Measurements from ENCODE around the gene CDKN2C.
"Not testable (repeated sequence)": the region's sequence is repeated elsewhere in the genome, so short reads cannot be mapped to it uniquely, and the experiment has no call there.

Gene CDKN2C

DNA sequence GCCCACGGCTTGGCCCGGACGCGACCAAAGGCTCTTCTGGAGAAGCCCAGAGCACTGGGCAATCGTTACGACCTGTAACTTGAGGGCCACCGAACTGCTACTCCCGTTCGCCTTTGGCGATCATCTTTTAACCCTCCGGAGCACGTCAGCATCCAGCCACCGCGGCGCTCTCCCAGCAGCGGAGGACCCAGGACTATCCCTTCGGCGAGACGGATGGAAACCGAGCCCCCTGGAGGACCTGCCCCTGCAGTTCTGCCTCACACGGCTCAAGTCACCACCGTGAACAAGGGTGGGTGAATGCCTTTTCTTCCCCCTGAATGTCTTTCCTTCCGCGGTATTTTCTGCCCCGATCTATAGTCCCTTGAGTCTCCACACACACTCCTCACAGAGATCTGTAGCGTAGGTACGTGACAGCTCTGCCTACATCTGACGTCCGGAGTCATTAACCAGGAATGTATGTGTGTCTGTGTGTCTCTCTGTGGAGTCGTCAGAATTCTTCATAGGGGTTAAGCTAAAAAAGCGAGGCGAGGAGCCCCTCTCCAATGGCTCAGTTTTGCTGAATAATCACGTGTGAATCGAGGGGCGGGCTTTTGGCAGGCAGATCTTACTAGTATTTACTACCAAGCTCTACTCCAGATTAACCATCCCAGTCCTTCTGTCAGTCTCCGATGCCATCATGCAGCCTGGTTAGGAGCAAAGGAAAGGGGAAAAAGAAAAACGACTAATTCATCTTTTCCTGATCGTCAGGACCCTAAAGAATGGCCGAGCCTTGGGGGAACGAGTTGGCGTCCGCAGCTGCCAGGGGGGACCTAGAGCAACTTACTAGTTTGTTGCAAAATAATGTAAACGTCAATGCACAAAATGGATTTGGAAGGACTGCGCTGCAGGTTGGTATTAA is at the start of gene CDKN2C:
CDKN2C (plus strand) TSS at position 635 of the 898 bp plus-strand sequence; CDS start at position 759, 124 bp downstream.
- FAIRE-seq: peak; percentile 83

DNA sequence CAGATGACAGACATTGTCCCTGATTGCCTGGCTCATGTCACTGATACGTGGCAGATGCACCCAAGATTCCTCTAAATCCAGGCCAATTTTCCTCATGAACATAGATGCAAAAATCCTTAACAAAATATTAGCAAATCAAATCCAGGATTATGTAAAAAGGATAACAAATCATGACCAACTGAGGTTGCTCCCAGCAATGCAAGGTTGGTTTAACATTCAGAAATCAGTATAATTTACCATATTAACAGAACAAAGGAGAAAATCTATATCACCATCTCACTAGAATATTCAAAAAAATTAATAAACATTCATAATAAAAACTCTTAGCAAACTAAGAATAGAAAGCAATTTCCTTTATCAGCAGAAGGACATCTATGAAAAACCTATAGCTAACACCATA is 49.6 kb upstream of the CDKN2C start:
- FAIRE-seq: no peak

DNA sequence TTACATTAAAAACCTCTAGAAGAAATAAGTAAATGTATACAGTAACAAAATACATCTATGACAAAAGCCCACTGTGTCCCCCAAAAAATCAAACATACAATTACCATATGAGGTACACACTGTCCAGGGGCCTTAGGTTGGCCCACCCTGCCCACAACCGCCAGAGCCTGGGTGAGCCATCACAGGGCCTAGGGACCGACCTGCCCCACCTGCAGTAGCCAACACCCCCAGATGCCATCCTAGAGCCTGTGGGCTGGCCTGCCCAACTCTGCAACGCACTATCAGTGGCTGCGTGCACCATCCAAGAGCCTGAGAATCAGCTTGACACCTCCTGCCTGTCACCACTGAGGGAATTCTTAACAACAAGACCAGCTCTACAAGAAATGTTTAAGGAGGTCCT is 49.0 kb upstream of the CDKN2C start:
- no peak for FAIRE-seq

DNA sequence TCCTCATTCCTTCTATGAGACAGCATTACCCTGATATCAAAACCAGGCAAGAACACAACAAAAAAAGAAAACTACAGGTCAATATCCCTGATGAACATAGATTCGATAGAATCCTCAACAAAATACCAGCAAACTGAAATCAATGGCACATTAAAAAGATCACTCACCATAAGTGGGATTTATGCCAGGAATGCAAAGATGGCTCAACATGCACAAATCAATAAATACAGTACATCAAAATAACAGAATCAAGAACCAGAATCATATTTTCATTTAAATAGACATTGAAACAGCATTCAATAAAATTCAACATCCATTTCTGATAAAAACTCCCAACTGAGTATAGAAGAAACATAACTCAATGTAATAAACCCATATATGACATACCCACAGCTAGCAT is 46.5 kb upstream of the CDKN2C start:
- no peak for FAIRE-seq

DNA sequence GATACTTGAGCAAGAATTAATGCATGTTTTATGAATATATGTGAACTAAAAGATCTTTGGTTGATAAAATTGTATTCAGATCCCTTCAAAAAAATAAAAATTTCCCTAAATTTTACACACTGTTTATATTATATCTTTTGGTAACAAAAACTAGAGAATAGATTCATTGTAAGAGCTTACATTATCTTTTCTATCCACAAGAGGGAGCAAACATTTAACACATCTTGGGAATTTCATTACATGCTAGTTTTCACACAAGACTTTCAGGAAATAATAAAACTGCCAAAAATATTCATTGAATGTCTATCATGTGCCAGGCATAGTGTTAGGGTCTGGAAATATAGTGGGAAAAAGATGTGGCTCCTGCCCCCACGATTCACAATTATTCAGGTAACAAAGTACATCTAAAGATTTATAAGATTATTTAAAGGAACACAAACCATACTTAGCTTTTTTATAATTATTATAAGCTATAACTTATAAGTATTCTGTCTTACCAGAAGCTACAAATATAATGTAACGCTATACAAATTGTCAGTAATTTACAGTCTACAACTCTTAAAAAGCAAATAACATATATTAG is 40.6 kb upstream of the CDKN2C start:
- FAIRE-seq: peak; percentile 97

DNA sequence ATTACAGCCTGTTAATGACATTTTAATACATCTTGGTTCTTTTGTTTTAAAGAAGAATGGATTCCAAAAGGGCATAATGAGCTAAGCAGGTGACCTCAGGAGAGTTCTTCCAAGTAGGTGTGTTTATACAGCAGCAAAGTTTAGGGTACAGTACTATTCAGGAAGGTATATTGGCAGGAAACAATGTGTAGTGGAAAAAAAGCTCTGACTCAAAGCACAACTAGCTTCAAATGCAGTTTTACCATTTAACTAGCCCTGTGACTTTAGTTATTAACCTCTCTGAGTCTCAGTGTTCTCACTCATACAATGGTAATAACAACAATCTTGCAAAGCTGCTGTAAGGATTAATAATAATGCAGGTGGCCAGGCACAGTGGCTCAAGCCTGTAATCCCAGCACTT is 39.9 kb upstream of the CDKN2C start:
- peak; percentile 27 for FAIRE-seq

DNA sequence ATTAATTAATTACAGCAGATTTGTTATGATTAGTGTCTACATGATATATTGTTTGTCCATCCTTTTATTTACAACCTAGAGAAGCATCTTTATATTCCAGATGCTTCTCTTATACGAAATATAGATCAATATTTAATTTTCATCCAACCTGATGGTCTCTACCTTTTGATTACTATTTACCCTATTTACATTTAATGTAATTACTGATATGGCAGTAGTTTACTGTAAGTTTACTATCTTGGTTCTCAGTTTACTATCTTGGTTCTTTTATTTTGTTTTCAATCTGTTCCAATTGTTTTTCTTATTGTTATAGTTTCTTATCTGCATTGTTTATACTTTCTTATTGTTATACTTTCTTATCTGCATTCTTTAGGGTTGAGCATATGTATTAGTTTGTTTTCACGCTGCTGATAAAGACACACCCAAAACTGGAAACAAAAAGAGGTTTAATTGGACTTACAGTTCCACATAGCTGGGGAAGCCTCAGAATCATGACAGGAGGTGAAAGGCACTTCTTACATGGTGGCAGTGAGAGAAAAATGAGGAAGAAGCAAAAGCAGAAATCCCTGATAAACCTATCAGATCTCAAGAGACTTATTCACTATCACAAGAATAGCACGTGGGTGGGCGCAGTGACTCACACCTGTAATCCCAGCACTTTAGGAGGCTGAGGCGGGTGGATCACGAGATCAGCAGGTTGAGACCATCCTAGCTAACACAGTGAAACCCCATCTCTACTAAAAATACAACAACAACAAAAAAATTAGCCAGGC is 38.9 kb upstream of the CDKN2C start:
- FAIRE-seq: peak; percentile 41

DNA sequence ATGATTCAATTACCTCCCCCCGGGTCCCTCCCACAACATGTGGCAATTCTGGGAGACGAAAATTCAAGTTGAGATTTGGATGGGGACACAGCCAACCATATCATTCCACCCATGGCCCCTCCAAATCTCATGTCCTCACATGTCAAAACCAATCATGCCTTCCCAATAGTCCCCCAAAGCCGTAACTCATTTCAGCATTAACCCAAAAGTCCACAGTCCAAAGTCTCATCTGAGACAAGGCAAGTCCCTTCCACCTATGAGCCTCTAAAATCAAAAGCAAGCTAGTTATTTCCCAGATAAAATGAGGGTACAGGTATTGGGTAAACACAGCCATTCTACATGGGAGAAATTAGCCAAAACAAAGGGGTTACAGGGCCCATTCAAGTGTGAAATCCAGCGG is 38.0 kb upstream of the CDKN2C start:
- FAIRE-seq: not testable (repeated sequence)

DNA sequence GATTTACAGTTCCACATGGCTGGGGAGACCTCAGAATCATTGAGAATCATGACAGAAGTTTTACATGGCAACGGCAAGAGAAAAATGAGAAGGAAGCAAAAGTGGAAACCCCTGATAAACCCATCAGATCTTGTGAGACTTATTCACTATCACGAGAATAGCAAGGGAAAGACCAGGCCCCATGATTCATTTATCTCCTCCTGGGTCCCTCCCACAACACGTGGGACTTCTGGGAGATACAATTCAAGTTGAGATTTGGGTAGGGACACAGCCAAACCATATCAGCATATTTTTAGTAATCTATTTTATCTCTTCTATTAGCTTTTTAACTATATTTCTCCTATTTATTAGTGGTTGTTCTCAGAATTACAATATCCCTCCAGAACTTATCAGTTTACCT is 36.3 kb upstream of the CDKN2C start:
- not testable (repeated sequence) for FAIRE-seq

DNA sequence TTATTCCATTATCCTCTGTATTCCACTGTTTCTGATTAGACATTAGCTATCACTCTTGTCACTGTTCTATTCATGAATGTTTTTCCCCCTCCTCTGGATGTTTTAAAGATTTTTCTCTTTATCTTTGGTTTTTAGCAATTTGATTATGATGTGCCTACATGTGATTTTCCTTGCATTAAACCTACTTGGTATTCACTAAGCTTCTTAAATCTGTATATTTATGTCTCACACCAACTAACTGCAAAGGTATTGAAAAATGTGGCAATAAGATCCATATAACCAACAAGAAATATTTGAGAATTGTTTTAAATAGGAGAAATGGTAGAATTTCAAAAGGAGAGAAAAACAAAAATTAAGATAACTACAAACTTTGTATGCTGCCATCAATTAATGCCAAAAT is 35.2 kb upstream of the CDKN2C start:
- FAIRE-seq: no peak

DNA sequence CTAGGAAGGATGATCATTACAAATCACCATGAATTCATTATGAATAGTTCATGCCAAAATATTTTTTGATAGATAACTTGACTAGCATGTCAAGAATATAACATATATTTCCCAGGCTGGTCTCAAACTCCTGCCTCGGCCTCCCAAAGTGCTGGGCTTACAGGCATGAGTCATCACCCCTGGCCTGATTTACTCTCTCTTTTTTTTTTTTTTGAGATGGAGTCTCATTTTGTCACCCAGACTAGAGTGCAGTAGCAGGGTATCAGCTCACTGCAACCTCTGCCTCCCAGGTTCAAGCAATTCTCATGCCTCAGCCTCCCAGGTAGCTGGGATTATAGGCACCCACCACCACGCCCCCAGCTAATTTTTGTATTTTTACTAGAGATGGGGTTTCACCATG is 34.8 kb upstream of the CDKN2C start:
- not testable (repeated sequence) for FAIRE-seq

DNA sequence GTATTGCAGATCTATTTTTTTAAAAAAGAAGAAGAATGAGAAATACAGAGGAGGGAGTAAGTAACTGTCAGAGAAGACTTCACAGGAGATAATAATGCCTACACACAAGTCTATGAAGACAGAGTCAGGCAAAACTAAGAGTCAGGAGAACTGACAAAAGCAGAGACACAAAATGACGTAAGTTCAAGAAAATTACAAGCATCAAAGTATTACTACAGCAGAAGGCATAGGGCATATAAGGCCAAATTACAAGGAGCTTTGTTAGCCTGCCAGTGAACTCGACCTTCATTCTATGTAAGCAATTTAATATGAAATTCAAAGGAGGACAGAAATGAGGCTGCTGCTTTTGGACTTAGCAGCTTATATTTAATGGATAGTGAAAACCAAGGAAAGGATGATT is 33.7 kb upstream of the CDKN2C start:
- no peak for FAIRE-seq

DNA sequence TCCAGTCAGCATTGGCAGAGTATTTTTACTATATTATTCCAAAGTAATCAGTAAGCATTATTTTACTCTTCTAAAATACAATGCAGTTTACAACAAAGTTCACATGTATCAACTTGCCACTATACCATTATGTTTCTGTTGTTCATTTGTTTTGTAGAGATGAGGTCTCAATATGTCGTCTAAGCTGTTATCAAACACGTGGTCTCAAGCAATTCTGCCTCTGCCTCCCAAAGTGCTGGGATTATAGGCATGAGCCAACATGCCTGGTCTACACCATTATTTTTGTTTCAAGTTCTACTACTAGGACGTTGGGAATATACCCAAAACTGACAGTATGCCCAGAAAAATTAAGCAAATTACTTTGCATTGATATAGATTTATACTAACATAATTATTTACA is 29.8 kb upstream of the CDKN2C start:
- FAIRE-seq: no peak

DNA sequence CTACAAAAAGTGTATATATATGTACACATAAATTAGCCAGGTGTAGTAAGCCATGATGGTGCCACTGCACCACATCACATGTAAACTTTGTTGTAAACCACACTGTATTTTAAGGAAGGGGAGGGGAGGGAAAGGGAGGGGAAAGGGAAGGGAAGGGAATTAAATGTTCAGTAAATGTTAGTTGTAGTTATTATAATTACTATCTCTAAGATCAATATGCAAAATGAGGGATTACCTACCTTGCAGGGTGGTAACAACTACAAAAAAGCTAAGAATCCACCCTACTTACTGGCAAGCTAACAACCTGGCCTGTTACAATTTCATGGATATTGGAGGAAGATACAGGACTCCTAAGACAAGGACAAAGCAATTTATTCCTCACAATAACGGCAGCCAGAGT is 27.7 kb upstream of the CDKN2C start:
- no peak for FAIRE-seq

DNA sequence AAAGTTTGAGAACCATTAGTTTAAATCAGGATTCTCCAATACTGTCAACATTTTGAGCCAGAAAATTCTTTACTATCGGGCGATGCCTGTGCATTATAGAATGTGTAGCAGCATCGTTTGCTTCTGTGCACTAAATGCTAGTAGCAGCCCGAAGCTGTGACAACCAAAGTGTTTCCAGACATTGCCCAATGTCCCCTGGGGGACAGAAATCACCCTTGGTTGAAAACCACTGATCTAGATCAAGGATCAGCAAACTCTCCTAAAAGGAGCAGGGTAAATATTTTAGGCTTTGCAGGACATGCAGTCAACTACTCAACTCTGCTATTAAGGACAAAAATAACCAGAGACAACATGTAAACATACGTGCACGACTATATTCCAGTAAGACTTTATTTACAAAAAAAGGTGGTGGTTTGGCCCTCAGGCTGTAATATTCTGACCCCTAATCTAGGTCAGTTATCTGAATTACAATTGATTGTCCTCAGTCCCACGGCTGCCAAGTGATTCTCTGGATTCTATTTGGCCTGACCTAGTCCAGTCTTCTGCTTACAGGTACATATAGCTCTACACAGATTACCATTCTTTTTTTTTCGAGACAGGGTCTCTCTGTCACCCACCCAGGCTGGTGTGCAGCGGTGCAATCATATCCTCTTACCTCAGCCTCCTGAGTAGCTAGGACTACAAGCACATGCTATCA is 20.6 kb upstream of the CDKN2C start:
- FAIRE-seq: no peak

DNA sequence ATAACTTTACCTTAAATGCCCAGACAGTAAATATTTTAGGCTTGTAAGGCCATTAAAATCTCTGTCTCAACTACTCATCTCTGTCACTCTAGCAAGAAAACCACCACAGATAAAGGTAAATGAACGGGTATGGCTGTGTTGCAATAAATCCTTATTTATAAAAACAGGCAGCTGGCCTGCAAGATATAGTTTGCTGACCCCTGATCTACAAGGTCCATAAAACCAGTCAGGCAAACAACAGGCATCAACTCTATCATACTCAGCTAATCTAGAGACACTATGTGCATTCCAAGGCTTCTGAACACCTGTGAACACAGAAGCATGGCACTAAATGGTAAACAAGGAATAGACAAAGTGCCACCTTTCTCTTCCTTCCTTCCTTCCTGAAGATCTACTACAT is 19.6 kb upstream of the CDKN2C start:
- no peak for FAIRE-seq

DNA sequence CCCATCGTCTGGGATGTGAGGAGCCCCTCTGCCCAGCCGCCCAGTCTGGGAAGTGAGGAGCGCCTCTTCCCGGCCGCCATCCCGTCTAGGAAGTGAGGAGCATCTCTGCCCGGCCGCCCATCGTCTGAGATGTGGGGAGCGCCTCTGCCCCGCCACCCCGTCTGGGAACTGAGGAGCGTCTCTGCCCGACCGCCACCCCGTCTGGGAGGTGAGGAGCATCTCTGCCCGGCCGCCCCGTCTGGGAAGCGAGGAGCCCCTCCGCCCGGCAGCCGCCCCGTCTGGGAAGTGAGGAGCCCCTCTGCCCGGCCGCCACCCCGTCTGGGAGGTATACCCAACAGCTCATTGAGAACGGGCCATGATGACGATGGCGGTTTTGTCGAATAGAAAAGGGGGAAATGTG is 17.5 kb upstream of the CDKN2C start:
- not testable (repeated sequence) for FAIRE-seq

DNA sequence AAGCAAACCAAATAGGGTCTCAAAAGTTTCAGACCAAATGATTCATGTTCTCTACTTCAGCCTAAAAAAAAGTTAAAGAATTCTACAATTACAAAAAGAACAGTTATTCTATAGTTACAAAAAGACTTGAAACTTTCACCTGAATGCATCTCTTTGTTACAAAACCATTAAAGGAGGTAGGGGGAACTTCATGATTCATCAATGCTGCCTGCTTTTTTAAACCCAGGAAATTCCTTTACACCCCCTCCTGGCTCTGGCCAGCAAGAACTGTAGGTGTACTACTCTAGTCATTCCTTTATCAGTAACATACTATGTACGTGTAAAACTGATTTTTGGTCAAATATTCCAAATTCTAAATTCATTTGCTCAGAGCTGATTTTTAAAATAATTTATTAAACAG is 14.9 kb upstream of the CDKN2C start:
- no peak for FAIRE-seq

DNA sequence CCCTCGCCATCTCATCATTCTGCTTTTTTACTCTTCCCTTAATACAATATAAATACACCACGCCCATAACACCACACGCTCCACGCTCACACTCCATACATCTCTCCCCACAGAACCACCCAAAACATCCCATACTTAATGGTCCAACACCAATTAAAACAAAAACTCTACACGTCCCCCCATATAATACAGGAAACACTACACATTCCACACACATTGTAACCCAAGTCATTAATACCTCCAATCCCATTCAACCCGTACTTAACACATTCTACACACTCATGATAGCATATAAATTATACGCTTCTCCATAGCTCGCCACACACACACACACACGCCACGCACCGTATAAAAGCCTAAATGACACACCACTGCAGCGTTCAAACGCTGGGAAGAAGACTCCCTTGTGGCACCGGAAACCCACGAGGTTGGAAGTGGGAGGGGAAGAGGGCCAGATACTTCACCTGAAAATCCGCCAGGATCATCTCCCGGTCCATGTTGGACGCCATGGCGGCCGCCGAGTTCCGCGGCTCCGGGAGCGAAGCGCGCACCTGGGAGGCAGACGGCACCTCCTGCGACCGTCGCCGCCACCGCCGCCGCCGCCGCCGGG is 10.6 kb upstream of the CDKN2C start:
- no peak for FAIRE-seq

DNA sequence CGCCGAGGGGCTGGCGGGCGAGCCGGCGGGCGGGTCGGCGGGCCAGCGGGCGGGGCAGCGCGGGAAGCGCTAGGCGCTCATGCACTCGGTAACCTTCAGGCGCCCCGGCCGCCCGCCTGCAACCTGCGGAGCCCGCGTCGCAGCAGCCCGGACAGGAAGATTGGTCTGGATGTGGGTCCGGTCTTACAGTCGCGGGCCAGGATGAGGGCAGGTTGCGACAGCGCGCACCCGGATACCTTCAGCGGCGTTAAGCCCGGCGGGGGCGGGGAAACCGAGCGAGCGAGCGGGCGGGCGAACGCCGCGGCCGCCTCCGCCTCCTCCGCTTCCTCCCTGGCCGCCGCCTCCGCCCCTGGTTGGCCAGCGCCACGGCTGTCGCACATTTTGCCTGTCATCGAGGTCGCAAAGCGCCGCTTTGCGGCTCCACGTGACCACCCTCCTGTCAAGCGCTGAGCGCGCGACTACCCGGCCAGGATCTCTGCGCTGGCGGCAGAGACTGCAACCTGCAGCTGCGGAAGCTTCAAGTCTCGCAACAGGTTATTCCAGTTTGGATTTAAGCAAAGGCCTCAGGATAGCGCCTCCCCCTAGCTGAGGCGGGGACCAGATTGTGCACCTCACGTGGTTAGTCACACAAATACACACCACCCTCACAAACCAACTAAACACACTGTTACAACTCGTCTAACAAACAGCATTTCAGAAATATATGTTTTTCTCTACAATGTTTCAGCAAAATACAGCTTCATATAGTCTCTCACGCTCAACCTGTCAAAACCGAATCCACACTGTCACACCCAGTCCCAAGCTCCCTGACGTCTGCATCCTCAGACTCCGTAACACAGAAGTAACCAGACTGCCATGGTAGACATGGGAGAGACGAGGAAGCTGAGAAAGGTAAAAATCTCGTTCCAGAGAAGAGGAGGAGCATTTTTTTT is 9.9 kb upstream of the CDKN2C start, which contains the start of gene FAF1:
FAF1 (minus strand) TSS at position 355 of the 932 bp plus-strand sequence. CDS start 456 bp downstream, outside the sequence.
- FAIRE-seq: peak; percentile 97

DNA sequence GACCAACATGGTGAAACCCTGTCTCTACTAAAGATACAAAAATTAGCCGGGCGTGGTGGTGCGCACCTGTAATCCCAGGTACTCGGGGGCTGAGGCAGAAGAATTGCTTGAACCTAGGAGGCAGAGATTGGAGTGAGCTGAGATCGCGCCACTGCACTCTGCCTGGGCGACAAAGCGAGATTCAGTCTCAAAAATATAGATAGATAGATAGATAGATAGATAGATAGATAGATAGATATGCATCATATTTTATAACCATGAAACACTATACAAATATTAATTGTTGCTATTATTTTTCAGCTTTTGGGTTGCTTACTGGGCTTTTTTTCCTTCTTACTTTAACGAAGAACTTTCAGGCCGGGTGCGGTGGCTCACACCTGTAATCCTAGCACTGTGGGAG is 5.2 kb upstream of the CDKN2C start:
- no peak for FAIRE-seq

All from G401.6 (cell line).